Dermis blood vessel endothelial cell (primary cell): ENCODE data around the gene SLCO4A1. TPM values are rescaled to one million over a fixed set of nuclear protein-coding genes. Genes with fewer than 3 reads are reported as not detected.

Experiments
- DNase-seq: peaks from one replicate; pipeline ENCODE4 v3.0.0; 2010
- total RNA-seq: library from RNA; depleted of rRNA; stranded (reverse); fragments of >200 nt; gene quantifications from 2 replicates; pipeline ENCODE4 v1.2.3, GENCODE V29; 2014

The SLCO4A1 gene
- total RNA-seq, 1 donor from 2014 or later: 4.8 TPM

DNA sequence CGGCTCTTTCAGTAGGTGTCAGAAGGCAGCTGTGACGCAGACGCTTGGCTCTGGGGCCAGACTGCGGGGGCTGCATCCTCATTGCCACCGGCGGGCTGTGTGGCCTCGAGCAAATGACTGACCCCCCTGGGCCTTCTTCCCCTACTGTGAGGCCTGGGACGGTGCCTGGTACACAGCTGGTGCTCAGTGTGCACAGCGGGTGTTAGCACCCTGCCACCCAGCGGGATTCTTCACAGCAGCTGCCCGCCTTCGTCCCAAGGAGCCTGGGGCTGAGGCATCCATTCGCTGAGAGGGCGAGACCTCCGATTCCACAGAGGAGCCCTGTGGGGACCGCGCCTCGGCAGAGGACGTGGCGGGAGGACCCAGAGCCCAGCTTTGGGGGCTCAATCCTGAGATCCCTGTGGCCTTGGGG, 10.6 kb downstream of the SLCO4A1 start:
- no peak for DNase-seq

GRCh38 chr20:62653373-62653772, 11.1 kb downstream of the SLCO4A1 start:
- DNase-seq: no peak

- DNase-seq: no peak
Measured at GRCh38 chr20:62653951-62654685, 11.8 kb downstream of the SLCO4A1 start.

DNA sequence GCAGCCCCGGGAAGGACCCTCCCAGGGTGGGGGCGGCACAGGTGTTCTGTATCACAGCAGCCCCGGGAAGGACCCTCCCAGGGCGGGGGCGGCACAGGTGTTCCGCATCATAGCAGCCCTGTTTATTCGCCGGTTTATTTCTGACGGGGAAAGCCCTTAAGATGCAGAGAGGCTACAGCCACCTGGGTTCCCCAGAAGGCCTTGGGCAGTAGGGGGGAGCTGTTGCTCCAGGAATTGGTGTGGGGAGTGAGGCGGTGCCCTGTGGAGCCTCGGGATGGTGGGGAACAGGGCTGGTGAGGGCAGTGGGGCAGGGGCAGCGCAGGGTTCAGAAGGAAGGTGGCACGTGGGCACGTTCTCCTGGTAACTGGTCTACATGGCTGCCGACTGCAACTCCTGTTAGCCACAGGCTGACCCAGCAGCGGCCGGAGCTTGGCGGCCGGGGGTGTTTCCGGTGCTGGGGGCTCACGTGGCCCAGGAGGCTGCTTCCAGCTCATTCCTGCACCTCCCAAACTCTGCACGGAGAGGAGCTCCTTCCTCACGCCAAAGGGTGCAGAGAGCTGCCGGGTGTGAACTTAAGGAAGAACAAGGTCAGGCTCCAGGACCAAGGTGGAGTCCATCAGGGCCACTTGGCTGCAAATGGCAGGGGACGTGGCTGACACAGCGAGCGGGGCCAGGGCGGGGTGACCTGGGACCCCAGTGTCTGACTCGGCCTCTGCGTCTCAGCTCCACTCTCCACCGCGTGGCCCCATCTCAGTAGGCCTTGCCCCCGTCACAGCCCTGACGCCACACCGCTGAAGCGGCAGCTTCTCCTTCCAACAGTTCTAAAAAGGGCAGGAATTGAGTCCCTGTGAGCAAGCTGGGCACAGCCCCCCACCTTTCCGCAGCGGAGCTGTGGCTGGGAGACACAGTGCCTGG, 13.2 kb downstream of the SLCO4A1 start:
- DNase-seq: no peak

DNA sequence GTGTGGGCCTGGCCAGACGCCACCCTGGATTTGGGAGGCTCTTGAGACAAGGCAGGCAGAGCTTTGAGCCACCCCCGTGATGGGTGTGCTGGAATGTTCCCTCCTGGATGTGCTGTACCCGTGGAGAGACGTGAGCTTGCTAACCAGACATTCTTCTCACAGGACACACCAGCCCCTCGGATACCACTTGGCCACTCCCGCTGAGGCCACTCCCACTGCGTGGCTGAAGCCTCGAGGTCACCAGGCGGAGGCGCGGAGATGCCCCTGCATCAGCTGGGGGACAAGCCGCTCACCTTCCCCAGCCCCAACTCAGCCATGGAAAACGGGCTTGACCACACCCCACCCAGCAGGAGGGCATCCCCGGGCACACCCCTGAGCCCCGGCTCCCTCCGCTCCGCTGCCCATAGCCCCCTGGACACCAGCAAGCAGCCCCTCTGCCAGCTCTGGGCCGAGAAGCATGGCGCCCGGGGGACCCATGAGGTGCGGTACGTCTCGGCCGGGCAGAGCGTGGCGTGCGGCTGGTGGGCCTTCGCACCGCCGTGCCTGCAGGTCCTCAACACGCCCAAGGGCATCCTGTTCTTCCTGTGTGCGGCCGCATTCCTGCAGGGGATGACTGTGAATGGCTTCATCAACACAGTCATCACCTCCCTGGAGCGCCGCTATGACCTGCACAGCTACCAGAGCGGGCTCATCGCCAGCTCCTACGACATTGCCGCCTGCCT, 14.1 kb downstream of the SLCO4A1 start:
- DNase-seq: no peak

- DNase-seq: no peak
Measured at GRCh38 chr20:62656919-62657588, 14.8 kb downstream of the SLCO4A1 start.

- no peak for DNase-seq
Measured at GRCh38 chr20:62657589-62657942, 15.3 kb downstream of the SLCO4A1 start.

DNA sequence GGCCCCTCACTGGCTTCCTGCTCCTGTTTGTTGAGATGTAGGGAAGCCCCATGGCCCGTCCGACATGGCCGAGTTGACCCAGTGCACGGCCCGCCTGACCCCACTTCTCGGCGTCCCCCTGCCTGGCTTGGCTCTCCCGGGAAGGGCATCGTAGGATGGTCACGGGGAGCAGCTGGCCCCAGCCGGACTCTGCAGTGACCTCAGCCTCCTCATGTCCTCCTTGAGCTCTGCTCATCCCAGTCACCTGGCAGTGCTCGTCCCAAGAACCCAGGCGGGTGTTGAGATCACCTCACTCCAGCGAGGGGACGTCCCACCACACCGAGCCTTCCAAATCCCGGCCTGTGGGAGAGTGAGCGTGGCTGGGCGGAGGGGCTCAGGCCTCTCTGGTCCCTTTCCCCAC, 15.7 kb downstream of the SLCO4A1 start:
- no peak for DNase-seq

- no peak for DNase-seq
Measured at GRCh38 chr20:62658593-62659178, 16.4 kb downstream of the SLCO4A1 start.

GRCh38 chr20:62659488-62660239, 17.4 kb downstream of the SLCO4A1 start:
- no peak for DNase-seq

DNA sequence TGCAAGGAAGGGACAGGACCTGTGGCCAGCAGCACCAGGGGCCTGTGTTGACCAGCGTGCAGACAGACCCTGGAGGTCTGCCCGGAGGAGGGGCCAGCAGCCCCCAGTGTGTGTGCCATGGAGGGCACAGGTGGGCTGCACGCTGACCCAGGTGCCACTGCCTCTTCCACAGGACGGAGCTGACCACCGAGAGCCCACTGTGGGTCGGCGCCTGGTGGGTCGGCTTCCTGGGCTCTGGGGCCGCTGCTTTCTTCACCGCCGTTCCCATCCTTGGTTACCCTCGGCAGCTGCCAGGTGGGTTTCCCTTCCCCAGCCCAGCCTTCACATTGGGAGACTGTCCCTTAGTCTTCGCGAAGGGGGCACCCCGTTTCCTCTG, 17.9 kb downstream of the SLCO4A1 start:
- DNase-seq: no peak

- DNase-seq: no peak
Measured at GRCh38 chr20:62660768-62661167, 18.5 kb downstream of the SLCO4A1 start.

- DNase-seq: no peak
Measured at GRCh38 chr20:62661647-62662046, 19.3 kb downstream of the SLCO4A1 start.

DNA sequence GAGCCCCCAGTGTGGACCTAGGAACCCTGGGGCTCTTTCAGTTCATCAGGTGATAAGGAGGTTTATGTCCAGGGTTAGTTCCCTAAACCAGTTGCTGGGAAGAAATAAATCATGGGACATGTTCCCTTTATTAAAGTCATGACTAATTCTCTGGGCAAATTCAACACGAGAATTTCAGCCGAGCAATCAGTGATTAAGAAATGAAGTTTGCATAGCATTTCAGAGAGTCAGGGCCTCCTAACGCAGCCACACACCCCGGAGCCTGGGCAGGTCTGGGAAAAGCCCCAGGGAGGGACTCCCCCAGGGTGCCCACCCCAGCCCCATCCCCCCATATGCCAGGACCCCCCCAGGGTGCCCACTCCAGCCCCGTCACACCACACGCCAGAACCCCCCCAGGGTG, 20.1 kb downstream of the SLCO4A1 start:
- no peak for DNase-seq

- DNase-seq: no peak
Measured at GRCh38 chr20:62663145-62664018, 21.1 kb downstream of the SLCO4A1 start.

DNA sequence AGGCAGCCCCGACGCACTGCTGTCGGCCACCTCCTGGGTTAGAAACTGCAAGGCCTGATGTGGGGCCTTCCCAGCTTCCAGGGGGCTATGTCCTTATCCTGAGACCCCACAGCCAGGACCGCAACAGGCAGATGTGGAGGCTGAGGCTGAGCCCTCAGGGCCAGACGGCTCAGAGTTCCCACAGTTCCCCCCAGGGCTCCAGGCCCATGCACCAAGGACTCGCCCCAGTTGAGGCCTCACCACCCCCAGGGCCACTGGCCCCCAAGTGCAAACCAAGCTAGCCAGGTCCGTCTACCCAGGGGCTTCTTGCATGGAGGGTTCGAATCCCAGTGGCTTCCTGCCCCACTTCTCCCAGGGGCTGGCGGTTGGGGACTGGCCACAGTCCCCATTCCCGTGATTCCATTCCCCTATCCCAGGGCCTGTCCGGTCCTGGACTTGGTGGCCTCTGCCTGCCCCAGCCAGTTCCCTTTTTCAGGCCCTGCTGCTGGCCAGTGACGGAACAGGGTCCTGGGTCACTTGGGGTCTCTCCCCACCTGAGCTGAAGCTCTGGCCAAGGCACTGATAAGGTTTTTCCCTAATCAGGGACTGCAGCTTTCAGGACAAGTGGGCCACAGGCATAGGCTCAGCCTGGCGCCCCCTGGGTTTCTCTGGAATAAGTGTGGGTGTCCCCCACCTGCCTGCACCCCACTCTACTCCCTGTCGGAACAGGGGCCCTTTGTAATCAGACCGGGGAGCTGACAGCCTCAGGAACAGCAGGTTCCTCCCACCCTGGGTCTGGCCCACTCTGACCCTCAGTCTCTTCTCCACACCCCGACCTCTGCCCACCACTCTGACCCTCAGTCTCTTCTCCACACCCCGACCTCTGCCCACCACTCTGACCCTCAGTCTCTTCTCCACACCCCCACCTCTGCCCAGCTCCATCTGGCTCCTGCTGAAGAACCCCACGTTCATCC, 22.0 kb downstream of the SLCO4A1 start:
- no peak for DNase-seq

GRCh38 chr20:62665153-62665754, 23.0 kb downstream of the SLCO4A1 start:
- DNase-seq: no peak

- DNase-seq: no peak
Measured at GRCh38 chr20:62665826-62666735, 23.8 kb downstream of the SLCO4A1 start.
